ENCODE data around the gene GAGE1.
"Not testable (repeated sequence)": the region's sequence is repeated elsewhere in the genome, so short reads cannot be mapped to it uniquely, and the experiment has no call there.

Gene GAGE1, protein sequence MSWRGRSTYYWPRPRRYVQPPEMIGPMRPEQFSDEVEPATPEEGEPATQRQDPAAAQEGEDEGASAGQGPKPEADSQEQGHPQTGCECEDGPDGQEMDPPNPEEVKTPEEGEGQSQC

DNA sequence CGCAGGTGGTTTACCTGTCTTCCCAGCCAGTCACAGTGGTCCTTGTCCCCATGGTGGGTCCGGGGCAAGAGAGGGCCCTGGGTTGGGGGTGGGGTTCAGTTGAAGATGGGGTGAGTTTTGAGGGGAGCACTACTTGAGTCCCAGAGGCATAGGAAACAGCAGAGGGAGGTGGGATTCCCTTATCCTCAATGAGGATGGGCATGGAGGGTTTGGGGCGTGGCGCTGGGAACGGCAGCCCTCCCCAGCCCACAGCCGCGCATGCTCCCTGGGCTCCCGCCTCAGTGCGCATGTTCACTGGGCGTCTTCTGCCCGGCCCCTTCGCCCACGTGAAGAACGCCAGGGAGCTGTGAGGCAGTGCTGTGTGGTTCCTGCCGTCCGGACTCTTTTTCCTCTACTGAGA lies at the start of gene GAGE1:
Gene GAGE1, plus strand, starts transcription at position 301 of the 400 bp plus-strand sequence. CDS start 1,155 bp downstream, outside the sequence.
- not testable (repeated sequence) for DNase-seq

DNA sequence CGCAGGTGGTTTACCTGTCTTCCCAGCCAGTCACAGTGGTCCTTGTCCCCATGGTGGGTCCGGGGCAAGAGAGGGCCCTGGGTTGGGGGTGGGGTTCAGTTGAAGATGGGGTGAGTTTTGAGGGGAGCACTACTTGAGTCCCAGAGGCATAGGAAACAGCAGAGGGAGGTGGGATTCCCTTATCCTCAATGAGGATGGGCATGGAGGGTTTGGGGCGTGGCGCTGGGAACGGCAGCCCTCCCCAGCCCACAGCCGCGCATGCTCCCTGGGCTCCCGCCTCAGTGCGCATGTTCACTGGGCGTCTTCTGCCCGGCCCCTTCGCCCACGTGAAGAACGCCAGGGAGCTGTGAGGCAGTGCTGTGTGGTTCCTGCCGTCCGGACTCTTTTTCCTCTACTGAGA lies 47.8 kb upstream of the GAGE1 start, which contains the start of gene GAGE12E:
Gene GAGE12E, plus strand, starts transcription at position 301 of the 400 bp plus-strand sequence. CDS start 1,155 bp downstream, outside the sequence.
- DNase-seq, result not testable (repeated sequence)

DNA sequence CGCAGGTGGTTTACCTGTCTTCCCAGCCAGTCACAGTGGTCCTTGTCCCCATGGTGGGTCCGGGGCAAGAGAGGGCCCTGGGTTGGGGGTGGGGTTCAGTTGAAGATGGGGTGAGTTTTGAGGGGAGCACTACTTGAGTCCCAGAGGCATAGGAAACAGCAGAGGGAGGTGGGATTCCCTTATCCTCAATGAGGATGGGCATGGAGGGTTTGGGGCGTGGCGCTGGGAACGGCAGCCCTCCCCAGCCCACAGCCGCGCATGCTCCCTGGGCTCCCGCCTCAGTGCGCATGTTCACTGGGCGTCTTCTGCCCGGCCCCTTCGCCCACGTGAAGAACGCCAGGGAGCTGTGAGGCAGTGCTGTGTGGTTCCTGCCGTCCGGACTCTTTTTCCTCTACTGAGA lies 38.3 kb upstream of the GAGE1 start, which contains the start of gene GAGE12F:
Gene GAGE12F, plus strand, starts transcription at position 301 of the 400 bp plus-strand sequence. CDS start 1,155 bp downstream, outside the sequence.
- not testable (repeated sequence) for DNase-seq

DNA sequence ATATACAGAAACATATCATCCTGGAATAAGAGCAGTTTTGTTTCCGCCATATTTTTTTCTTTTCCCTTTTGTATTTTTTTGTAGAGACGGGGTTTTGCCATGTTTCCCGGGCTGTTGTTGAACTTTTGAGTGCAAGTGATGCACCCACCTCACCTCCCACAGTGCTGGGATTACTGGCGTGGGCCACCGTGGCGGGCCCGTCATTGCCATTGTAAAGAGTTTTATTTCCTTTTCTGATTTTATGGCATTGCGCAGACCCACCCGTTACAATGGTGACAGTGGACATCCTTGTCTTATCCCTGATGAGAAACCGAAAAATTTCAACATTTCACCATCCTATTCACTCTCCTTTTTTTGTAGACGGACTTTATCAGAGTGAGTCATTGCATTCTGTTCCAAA lies 30.1 kb upstream of the GAGE1 start:
- not testable (repeated sequence) for DNase-seq

DNA sequence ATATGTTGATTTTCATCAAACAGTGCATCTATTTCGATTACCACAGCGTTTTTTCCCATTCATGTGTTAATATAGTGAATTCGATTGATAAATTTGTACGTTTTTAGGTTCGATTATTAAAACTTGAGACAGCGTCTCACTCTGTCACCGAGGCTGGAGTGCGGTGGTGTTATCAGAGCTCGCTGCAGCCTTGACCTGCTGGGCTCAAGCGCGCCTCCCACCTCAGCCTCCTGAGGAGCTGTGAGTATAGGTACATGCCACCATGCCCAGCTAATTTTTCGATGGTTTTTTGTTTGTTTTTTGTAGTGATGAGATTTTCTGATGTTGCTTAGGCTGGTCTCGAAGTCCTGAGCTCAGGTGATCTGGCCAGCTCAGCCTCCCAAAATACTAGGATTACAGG lies 29.7 kb upstream of the GAGE1 start:
- DNase-seq, result not testable (repeated sequence)

DNA sequence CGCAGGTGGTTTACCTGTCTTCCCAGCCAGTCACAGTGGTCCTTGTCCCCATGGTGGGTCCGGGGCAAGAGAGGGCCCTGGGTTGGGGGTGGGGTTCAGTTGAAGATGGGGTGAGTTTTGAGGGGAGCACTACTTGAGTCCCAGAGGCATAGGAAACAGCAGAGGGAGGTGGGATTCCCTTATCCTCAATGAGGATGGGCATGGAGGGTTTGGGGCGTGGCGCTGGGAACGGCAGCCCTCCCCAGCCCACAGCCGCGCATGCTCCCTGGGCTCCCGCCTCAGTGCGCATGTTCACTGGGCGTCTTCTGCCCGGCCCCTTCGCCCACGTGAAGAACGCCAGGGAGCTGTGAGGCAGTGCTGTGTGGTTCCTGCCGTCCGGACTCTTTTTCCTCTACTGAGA lies 28.7 kb upstream of the GAGE1 start, which contains the start of gene GAGE12G:
Gene GAGE12G, plus strand, starts transcription at position 301 of the 400 bp plus-strand sequence. CDS start 1,155 bp downstream, outside the sequence.
- not testable (repeated sequence) for DNase-seq

DNA sequence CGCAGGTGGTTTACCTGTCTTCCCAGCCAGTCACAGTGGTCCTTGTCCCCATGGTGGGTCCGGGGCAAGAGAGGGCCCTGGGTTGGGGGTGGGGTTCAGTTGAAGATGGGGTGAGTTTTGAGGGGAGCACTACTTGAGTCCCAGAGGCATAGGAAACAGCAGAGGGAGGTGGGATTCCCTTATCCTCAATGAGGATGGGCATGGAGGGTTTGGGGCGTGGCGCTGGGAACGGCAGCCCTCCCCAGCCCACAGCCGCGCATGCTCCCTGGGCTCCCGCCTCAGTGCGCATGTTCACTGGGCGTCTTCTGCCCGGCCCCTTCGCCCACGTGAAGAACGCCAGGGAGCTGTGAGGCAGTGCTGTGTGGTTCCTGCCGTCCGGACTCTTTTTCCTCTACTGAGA lies 19.2 kb upstream of the GAGE1 start, which contains the start of gene GAGE12H:
Gene GAGE12H, plus strand, starts transcription at position 301 of the 400 bp plus-strand sequence. CDS start 1,155 bp downstream, outside the sequence.
- DNase-seq, result not testable (repeated sequence)

DNA sequence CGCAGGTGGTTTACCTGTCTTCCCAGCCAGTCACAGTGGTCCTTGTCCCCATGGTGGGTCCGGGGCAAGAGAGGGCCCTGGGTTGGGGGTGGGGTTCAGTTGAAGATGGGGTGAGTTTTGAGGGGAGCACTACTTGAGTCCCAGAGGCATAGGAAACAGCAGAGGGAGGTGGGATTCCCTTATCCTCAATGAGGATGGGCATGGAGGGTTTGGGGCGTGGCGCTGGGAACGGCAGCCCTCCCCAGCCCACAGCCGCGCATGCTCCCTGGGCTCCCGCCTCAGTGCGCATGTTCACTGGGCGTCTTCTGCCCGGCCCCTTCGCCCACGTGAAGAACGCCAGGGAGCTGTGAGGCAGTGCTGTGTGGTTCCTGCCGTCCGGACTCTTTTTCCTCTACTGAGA lies 9.6 kb upstream of the GAGE1 start, which contains the start of gene GAGE2A:
Gene GAGE2A, plus strand, starts transcription at position 301 of the 400 bp plus-strand sequence. CDS start 1,155 bp downstream, outside the sequence.
- DNase-seq, result not testable (repeated sequence)

DNA sequence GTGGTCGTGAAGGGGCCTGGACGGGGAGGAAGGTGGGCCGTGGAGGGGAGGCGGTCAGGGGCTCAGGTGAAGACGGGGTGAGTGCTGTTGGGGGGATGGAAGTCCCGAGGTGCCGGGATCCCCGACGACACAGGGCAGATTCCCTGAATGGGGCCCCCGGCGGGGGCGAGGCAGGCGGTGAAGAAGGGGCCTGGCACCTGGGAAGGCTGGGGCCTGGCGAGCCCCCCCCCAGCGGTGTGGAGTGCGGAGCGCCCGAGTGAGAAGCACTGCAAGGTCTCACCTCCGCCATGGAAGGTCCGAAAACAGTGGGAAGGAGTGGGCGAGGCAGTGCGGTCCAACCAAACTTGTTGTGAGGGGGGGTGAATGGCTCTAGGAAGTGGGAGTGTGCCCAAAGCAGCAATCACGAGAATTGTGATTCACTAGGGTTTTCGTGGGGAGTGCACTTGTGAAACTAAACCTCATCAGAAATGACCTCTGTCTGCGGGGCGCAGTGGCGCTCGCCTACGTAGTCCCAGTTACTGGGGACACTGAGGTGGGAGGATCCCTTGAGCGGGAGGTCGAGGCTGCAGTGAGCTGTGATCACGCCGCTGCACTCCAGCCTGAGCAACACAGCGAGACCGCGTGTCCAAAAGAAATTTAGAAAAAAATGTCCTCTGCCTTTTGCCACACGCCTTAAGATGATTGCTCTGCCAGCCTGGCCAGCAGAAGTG lies 8.9 kb upstream of the GAGE1 start:
- DNase-seq, result peak; percentile 1

DNA sequence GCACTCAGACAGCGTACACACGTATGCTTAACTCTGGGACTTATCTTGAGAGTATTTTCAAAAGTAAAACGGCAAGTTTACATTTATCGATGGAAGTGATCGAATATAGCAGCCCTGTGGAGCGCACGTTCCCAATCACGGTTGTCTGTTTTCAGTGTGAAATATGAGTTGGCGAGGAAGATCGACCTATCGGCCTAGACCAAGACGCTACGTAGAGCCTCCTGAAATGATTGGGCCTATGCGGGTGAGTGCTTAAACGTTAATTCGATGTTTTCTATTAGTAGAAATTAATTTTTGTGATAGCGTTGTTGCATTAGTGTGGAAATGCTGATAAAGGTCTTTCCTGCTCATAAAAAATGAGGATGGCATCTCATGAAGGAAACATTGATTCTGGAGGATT lies 8.3 kb upstream of the GAGE1 start:
- not testable (repeated sequence) for DNase-seq

DNA sequence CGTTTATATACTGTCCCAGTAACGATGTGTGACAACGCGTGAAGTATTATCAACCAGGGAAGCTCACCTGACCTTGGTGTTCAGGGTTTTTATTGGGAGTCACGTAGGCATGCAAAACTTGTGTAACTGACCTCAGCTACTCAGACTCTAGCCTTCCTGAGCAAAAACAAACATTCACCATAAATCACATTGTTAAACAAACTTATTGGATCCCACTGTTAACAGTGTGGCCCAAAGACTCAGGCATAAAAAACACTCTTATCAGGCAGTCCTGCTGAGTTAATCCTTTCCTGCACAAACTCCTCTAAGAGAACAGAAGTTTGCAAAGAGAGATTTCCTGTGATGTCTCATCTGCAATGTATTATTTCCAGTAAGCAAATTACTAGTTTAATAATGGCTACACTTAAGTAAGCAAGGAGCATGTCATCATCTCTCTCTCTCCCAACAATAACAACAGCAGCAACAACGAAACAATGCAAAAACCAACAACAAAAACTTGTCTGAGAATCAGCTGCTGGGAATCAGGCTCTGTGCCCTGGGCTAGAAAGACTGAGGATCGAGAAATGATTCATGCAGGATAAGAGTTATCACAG lies 12.0 kb downstream of the GAGE1 start:
- no peak for DNase-seq

DNA sequence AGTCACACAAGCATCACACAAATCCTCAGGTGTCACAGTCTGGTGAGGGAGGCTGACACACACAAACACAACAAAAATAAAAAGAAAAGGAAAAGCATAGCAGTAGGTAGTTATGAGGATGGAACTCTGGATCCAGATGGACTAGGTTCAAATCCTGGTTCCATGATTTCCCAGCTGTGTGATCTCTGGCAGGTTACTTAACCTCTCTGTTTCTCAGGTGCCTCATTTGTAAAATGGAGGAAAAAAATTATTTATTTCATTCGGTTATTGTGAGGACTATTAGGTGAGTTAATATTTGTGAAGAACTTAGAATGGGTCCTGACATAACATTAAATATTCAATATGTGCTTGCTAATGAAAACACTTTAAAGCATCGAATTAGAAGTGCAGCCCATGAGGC lies 19.8 kb downstream of the GAGE1 start:
- no peak for DNase-seq

DNA sequence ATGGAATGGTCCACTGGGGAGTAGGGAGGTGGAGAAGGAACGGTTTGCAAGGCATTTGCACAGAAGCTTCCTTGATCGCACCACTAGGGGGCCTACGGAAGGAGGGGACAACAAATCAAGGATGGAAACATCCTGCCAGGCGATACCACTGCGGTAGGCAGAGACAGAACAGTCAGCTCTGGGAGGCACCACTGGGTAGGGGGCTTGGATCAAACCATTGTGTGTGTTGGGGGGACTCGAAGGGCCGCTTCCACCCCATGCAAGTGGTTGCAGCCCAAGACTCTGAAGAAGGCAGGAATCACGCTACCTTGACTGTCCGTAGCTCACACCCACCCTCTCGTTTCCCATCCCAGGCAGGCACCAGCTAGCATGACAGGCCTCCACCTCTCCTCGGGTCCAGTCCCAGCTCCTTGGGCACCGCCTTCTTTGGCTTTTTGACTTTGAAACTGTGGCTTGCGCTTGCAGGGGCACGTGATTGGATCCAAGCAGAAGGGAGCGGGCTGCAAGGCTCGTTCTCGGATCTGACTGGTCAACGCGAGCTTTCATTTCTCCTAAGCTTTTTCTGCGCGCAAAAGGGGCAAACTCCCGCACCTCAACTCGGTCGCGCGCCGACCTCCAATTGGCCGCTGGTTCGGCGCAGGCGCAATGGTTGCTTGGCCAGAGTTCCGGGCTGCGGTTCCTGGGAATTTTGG lies 28.4 kb downstream of the GAGE1 start:
- DNase-seq, result peak; percentile 13

DNA sequence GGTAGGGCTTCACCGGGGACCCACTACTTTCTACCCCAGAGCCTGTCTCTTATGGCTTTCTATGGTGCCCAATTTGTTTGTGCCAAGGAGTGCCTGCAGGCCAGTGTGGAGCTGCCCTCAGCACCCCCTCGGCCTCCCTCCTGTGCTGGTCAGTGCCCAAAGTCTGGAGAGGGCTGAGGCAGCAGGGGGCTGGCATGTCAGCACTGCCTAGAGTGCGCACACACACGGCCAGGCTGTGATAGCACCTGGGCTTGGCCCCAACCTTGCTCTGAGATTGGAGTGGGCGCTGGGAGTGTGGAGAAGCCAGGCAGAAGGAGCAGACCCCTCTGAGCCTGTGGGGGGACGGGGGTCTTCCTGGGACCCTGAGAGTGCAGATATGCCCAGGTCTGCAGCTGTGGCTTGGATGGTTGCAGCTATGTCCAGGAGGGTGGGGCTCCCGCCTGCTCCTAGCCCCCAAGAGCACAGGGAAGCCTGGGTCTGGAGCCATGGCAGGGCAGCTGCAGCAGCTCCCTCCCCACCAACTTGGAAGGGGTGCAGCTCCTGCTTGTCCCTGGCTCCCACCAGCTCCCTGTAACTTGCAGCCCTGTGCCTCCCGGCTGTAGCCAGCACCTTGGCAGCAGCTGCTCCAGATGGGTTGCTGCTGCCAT lies 46.3 kb downstream of the GAGE1 start:
- no peak for DNase-seq

DNA sequence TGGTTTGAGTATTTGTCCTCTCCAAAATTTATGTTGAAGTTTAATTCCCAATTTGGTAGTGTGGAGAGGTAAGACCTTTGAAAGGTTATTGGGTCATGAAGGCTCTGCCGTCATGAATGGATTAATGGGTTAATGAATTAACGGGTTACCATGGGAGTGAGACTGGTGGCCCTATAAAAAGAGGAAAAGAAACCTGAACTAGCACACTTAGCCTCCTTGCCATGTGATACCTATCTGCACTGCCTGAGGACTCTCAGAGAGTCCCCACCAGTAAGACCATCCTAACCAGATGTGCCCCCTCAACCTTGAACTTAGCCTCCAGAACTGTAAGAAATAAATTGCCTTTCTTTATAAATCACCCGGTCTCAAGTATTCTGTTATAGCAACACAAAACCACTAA lies 57.7 kb downstream of the GAGE1 start:
- DNase-seq, result no peak

Data from activated naive CD4-positive, alpha-beta T cell treated with Interleukin-2 at 50 U/mL for 16 hours (primary cell).